T-helper 1 cell treated with Interleukin-12 subunit alpha and Interleukin-12 subunit beta and Interleukin-4 antibody, amounts not matched to agents 30 ng/mL and 1 ng/mL, for 36 hours (primary cell): ENCODE measurements around the gene GAP43. TPM values are rescaled to one million over a fixed set of nuclear protein-coding genes. Genes with fewer than 3 reads are reported as not detected.

Experiments used
- intact Hi-C: fragments of 100-400 bp; cut with micrococcal nuclease; formaldehyde crosslinking; loops from one replicate; pipeline ENCODE4 v1.15.1; 2024
- total RNA-seq: library from RNA; stranded (reverse); gene quantifications from 2 replicates; pipeline ENCODE4 v1.2.3, GENCODE V29; 2022

Gene GAP43
- total RNA-seq, 1 donor from 2014 or later: not detected

DNA sequence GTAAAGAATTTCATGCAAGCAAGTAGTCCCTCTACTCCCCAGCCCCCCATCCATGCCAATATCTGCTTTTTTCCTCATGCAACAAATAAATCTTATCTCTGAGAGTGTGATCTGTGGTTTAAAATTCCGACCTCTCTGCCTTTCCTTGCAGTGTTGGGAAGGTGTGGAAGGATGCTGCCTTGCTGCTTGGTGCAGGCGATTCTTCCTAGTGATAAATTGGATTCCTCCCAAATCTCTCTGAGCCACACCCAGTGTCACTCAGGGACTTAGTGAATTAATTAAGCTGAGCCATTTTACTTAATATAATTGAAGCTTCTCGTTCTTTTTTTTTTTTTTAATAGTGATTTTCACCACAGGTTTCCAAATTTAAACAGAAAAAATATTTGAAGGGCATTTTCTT lies 3.4 kb downstream of the GAP43 start:
- intact Hi-C loops: no loop called here

DNA sequence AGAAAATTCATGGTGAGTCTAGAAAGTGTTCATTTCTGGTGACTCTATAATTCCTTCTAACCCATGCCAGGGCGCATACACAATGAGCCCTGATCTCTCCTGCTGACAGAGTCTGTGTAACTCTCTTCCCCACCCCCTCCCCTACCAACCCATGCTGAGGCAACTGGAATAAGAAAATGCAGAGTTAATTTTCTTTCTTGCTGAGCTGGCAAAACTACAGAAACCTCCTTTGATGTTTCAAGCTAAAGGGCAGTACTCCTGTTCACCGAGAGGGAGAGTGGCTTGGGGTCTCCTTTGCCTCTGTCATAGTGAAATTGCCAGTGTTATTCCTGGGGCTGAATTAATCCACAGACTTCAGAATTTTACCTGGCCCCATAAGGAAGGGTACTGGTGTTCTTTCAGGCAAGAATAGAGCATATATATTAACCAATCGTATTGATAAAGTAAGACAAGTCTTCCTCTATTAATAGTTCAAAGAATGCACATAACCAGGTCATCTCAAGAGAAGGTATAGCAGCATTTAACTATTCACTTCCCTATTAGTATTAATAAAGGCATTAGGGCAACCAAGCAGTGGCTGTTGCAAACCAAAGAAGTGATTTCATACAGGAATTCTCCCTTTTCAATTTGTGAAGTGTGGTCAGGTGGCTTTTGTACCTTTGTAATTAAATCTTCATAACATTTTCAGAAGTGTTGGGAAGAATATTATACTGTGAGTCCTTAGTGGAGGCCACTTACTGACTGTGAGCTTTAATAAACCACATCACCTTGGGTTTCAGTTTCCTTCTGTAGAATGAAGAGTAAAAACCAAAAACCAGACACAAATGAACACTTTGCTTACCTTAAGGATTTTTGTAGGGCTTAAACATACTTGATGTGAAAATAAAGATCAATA lies 4.1 kb downstream of the GAP43 start:
- intact Hi-C loops: no loop called here

DNA sequence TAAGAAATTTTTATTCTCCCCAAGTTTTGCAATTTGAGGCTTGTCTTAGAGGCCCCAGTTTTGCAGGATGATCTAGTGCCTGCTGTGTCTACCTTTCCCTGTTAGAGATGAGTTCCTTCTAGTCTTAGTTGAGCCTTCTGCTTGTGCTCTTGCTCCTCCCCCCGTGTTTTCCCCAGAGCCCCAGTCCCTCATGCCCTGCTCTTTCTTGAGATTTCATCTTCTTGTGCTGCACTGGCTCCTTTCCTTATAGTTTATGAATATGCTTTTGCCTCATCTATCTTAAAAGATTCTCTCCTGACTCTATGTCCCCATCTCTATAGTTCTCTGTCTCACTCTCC lies 4.7 kb downstream of the GAP43 start:
- intact Hi-C loops: no loop called here

DNA sequence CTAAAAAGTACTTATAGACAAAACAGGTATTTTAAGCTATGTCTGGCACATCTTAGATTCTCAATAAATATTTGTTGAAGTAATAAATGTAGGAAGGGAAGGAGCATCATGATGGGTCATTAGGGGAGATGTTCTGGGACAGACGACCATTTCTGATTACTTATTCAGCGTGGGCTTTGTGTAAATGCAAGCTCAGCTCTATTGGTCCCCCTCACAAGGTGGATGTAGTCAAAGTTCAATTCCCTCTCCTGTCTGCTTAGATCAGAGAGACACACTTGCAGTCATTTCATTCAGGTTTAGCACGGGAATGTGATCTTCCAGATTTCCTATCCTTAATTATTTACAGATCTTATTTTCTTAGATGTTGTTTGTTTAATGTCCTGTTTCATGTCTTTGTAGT lies 7.5 kb downstream of the GAP43 start:
- intact Hi-C loops: no loop called here

DNA sequence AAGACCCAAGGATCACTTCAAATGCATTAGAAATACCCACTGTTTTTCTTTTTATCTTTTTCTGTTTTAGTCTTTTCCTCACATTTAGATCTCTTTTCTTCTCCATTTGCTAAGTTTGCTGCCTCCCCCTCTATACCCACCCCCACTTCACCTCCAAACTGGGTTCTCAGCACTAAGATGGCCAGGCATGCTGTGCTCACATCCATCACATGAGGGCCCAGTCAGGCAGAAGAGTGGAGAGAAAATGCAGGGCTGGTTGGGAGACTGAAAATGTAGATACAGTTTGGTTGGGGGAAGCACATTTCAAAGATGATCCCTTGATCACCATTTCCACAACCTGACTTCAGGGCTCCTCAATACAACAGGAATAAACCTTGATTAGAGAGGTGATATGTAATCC lies 8.7 kb downstream of the GAP43 start:
- intact Hi-C loops: no loop called here

DNA sequence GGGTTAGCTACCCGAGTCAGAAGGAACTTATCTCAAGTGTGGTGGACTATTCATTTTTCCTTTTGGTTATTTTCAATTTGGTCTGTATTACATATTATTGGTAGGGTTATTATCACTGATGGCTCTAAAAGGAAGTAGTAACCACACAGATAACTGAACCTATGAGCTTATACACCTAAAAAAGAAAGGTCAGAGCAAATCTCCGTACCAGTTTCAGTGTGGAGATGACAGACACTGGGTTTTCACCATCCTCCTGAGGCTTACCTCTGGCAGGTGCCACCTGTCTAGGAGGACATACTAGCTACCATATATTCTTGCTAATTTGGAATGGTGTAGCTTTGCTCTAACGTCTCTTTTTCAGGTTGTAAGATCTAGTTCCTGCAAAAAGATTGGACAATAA lies 10.2 kb downstream of the GAP43 start:
- intact Hi-C loops: no loop called here

DNA sequence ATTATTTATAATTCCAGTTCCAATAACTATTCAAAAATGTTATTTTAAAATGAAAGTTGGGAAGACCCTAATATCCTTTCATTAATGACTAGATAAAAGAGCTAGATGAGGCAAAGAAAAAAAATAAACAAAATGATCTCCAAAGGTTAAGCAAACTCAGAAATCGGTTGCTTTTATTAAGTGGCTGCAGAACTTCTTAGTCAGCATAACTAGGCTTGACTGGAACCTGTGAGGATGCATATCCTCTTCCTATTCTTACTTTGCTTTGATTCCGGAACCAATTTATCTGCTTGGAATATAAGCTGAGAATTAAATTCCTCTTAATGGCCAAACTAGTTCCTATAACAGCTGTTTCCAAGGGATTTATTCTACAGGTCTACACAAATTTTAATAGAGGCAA lies 10.7 kb downstream of the GAP43 start:
- intact Hi-C loops: no loop called here

DNA sequence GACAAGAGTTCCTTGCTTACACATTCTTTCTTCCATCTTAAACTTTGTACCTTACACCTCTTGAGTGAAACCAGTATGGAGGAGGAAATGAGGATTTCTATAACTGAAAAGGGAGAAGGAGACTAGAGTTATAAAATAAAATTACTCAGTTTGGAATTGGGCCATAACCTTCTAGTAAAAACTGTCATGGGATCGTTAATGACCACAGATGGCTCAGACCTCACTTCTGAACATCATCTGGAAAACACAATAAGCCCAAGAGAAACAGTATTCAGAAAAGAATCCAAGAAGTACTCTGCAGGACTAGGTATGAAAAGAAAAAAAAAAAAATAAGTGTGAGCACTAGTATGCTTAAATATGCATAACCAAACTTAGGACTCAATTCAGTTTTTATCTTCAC lies 12.1 kb downstream of the GAP43 start:
- intact Hi-C loops: no loop called here

DNA sequence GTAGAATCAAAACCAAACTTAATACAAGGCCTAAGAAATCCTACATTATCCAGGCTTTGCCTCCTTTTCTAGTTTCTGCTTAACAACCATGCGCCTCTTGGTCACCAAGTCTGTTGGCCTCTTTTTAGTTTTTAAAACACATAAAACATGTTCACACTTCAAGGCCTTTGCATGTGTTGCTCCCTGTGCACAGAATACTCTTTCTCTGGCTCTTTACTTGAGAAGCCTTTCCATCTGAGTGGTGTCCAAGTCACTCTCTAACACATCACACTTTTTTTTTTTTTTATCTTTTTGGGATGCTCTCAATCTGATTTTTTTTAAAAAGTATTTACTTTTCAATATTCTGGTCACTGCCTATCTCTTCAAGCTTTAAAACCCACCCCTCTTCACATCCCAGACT lies 14.9 kb downstream of the GAP43 start:
- intact Hi-C loops: no loop called here

DNA sequence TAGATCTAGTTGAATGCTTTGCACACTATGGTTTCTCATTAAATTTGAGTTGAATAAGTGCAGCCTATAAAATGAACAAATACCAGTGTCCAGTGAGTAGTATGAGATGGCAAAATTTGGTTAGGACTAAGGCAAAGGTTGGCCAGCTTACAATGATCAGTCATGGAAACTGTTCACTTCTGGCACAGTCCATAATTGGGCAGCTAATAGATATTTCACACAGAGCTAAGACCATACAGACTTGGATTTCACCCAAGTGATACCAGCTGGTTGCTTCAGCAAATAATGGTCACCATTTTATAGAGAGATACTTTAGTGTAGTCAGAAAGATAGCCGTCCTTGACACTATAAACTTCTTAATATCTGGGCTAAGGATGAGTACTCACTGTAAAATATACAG lies 15.7 kb downstream of the GAP43 start:
- intact Hi-C loops: no loop called here

DNA sequence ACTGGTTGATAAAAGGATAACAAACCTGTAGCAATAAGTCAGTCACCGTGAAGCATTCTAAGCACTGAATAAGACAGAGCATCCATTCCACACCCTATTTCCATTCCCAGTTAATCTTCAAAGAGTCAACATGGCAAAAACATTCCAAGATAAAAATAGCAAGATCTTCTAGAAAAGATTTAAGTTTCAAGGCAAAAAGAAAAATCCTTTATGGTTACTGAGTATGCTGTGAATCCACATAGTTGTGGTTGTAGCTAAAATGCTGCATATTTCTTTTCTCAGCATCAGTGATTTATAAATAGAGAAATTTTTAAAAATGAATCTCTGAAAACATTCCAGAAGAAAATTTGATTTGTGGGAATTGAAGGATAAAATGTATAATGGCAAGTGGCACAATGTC lies 21.1 kb downstream of the GAP43 start:
- intact Hi-C loops: no loop called here

DNA sequence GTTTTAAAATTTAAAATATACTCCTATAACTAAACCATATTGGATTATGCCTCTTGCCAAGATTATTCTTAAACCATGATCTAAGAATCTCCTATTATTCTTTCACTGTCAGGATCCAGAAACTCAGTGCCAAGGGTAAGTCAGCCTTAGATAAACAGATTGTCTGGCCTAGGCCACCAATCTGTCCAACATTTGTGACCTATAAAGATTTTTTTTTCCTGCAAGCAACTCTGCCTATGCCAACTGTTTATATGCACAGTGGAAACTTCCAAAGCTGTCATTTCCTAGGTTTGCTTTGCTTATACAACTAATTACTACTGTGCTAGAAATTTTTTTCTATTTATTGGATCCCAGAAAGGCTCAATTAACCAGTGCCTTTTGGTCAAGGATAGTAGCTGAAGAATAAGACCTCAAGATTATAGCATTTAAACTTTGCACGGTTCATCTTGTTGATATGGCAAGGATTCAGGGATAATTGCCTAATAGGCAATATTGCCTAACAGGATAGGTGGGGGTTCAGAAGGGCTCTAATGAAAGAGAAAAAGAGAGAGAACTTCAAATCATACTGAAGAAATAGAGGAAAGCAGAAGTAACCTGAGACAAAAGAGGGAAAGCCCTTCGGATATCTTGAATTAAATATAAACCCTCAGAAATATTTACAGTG lies 22.8 kb downstream of the GAP43 start:
- intact Hi-C loops: no loop called here

DNA sequence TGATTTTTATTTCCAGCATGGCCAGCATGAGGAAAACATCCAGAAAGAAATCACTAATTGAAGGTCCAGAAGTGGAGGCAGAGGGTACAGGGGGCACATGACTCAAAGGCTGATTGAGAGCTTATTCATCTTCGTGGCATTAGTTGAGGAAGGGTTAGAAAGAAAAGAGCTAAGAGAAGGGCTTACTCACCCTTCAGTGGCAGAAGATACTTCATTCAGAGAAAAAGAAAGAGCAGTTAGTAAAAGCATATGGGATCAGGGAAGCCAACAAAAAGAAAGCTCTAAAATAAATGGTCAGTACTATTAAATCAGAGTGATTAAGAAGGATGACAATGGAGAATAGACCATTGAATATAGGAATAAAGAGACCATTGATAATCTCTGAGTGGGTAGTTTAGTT lies 25.2 kb downstream of the GAP43 start:
- intact Hi-C loops: no loop called here

DNA sequence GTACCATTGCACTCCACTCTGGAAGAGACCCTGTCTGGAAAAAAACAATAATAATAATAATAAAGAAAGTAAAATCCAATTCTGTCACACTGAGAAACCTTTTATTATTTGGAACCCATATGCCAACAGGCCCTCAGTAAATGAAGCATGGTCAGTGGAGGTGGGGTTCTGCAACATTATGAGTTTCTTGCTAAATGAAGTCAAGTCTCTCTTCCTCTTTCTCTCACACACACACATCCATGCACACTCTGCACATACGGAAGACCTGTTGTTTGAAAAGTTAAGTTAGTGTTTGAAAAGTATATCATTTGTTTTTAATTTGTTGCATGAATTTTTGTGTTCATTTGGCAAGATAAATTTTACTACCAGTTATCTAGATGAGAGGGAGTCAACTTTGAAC lies 27.8 kb downstream of the GAP43 start:
- intact Hi-C loops: no loop called here

DNA sequence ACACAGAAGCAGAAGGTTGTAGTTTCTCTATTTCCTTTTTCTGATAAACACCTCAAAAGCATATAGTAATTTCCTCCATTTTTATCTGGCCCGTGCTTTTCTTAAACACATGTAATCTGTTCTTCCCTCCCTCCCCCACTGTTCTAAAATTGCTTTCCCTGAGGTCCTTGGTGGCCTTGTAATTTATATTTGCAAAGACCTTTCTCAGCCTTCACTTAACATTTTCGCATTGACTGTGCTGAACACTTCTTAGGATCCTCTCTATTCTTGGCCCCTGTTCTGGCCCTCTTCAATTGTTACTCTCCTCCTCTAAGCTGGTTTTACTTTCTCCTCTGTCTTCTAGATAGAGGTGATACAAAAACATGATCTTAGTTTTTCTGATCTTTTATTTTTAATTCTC lies 28.3 kb downstream of the GAP43 start:
- intact Hi-C loops: no loop called here

DNA sequence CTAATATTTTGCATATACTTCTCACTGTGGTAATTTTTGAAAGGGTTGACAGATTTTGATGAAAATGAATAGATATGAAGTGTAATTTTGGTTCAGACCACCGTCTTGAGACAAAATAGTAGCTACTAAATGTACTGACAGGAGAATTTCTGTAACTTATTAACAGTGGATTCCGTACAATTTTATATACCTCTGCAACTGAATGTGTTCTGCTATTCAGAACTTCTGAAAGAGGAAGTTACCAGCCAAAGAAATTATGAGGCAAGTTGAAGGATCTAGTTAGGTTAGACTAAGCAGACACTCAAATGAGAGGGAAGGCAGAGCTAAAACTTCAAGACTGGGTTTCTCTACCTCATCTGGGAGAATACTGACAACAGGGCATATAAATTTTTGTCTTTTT lies 29.4 kb downstream of the GAP43 start:
- intact Hi-C loops: no loop called here

DNA sequence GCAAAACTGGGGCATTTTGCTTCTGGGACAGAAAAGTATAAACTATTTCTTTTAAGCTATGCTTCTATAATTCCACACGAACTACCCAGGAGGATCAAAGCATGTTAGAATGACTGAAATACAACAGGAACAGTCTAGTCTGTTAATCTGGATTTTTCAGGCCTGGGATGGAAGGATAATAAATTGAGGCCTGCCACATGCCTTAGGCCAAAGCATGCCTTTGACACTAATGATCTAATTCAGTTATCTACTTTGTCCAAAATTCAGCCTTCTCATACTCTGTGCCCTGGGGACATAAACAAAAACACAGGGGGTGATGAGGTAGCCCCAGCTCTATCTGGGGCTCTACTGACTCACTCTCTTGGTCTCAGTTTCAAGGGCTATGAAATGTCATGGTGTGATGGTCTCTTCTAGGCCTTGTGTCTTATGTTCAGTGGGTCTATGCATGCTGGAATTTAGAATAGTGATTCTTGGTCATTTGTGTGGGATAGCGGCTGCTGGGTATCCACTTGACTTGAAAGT lies 32.5 kb downstream of the GAP43 start:
- intact Hi-C loops: loop anchor here (5.0 kb wide), 1 partner anchor 1439 kb away; no protein-coding TSS in a partner anchor

DNA sequence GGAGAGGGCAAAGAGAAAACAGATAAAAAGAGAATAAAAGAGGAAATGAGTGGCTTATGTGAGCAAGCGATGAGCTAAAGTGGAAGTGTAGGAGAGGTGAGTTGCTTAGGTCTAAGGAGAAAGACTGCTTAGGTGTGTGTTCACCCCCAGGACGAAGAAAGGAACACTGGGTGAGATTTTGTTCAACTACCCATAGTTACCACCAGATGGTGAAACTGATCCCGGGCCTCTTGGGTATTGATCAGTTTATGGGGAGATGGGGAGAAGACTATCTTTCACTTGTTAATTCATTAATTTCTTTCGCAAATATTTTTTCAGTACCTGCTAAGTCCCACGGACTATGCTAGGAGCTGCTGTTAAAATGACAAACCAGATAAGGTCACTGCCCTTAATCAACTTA lies 33.9 kb downstream of the GAP43 start:
- intact Hi-C loops: loop anchor here (5.0 kb wide), 1 partner anchor 1440 kb away; no protein-coding TSS in a partner anchor

DNA sequence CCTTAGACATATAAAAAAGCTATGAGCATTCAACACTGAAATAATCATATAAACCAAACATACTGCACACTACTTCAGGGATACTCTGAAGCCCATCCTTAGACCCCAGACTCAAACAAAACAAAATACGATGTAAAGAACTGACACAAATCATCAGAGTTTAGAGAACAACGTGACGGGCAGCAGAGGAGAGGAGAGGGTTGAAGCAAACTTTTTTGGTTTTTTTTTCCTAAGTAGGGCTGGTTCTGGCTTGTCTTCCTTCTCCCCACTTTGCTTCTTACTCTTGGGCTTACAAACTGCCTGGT lies 34.7 kb downstream of the GAP43 start:
- intact Hi-C loops: loop anchor here (1.0 to 5.0 kb wide), 5 partner anchors 126 to 1602 kb away; partner anchors contain the start of genes CCDC191, QTRT2 and ZBTB20

DNA sequence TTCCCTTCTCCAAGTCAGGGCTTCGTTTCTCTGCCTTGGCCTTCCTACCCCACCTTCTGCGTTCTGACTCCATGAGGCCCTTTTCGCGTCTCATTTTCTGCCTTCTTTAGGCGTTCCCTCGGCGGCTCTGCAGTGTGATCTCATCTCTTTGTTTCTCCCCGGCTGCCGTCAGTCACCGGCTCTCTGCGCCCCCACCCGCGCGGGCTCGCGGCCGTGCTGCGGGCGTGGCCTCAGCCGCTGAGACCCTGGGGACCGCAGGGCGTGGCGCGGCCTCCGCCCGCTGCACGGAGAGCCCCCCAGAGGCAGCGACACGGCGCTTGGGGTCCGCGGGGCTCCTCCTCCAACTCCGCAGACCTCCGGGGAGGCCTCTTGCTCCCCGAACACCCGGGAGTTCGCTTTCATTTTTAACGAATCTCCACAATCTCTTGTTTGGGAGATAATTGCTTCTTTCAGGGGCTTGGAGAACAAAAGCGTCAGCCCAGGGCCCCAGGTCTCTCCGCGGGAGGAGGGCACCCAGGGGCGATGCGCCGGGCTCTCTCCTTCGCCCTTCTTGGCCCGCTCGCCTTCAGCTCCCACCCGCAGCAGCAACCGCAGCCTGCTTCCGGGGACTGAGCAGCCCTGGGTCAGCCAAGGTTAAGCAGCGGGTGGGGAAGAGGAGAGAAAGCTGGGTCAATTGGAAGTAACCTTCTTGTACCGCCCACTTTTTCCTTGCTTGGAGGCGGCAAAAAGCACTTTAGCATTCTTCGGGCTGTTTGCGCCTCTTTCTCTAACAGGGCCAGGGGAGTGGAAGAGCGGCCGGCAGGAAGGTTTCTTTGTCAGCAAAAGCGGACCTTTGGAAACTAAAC lies 35.2 kb downstream of the GAP43 start:
- intact Hi-C loops: loop anchor here (1.0 to 5.0 kb wide), 5 partner anchors 126 to 1602 kb away; partner anchors contain the start of genes CCDC191, QTRT2 and ZBTB20
